ENCODE data around the gene RNF152.

- TF ChIP-seq CTCF (IDR thresholded peaks at IDR 0.05) = no peak
- no peak for TF ChIP-seq EZH2 (IDR thresholded peaks at IDR 0.05)
- no peak for TF ChIP-seq EZH2phosphoT487 (IDR thresholded peaks at IDR 0.05)
Measured at GRCh38 chr18:61765097-61765496, 127.7 kb downstream of the RNF152 start.
